NT2/D1 (cell line): ENCODE results near the gene TMEM54.

Source experiments
- SUZ12 ChIP-seq: IDR thresholded peaks from 2 replicates; pipeline ENCODE4 v1.6.1; 2011; ENCODE audit not compliant: insufficient read length, insufficient read depth; ENCODE audit errors: extremely low read depth
- ZNF274 ChIP-seq: IDR thresholded peaks from 2 replicates; pipeline ENCODE4 v1.6.1; 2011; ENCODE audit warnings: mild to moderate bottlenecking, low read depth, low read length

DNA sequence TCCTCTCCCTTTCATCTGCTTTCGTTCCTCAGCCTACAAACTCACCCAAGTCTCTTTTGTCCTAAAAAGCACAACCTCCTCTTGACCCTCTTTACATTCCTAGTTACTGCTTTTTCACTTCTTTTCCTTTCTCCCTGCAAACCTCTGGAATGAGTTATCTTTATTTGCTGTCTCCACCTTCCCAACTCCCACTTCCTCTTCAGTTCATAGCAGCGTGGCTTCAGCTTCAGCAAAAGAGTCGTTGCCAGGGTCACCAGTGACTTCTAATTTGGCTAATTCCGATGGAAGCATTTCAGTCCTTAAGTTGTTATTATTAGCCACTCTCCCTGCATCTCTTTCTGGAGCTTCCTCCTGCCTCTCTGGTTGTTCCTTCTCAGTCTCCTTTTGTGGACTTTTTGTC, 6.2 kb upstream of the TMEM54 start:
- TF ChIP-seq ZNF274 (no peak), SUZ12 (no peak)
